Hematopoietic multipotent progenitor cell treated with erythropoietin and hydrocortisone succinate and interleukin-3 and kit ligand, for 6 days (in vitro differentiated cells): ENCODE measurements around the gene ACE.
"Not testable (repeated sequence)": the region's sequence is repeated elsewhere in the genome, so short reads cannot be mapped to it uniquely, and the experiment has no call there.

Experiments used
- DNase-seq: peaks from one replicate; pipeline ENCODE4 v3.0.0-alpha.2; 2015

Gene ACE

DNA sequence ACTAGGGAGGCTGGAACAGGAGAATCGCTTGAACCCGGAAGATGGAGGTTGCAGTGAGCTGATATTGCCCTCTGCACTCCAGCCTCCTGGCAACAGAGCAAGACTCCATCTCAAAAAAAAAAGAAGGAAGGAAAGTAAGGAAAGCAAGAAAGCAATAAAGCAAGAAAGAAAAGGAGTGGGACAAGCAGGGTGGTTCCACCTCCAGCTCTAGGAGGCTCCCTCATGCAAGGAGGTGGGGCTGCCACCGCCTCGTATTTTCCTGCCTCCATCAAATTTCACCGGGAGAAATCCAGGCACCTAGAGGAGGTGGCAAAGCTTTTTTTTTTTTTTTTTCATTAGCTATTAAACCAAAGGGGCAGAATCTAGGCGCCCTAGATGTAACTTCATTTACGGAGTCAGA lies 31.8 kb upstream of the ACE start:
- no peak for DNase-seq

DNA sequence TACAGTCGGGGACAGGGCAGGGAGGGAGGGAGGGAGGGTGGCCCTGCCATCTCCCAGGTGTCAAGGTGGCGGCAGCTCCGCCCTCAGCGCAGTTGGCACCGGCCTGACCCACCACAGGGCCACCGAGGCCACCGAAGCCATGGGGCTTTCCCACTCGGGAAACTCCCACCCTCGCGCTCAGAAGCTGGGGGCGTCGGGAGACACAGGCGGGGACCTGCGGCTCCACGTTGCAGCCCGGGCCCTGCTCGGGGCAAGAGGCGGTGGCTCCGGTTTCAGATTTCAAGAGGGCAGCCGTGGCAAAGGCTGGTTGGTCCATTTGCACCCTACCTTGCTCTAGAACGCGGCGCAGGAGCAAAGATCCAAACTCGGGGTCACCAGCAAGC lies 31.3 kb upstream of the ACE start:
- DNase-seq: no peak

DNA sequence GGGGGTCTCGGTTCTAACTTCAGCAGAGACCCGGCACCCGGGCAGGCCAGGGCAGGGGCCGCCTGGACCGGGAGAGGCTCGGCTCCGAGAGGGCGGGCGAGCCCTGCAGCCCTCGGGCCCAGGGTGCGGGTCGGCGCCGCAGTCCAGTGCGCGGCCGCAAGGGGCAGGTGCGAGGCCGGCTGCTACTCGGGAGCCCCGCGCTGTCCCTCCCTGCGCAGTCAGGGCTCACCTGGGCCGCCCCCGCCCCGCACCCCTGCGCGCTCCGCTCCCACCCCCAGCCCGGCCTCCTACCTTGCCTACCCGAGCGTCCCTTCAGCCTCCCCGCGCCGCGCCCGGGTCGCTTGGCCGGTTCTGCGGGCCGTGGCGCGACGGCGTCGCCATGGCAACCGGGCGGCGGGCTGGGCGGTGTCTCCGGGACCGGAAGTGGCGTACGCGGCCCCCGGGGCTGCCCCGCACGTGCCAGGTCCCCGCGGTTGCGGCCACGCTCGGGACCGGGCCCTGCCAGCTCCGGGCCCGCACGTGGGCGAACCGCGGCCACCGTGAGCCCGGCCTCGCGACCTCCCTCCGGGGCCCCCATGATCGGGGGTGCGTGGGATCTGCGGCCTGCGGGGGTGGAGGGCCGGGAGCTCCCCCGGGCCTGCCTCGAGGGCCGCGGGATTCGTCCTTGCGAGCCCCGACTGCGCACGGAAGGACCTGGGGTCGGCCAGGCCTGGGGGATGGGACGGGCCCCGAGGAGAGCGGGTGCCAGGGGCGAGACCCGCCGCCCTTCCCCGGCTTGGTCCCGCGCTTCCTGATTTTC lies 30.7 kb upstream of the ACE start, which contains the start of gene CYB561:
Gene CYB561 (minus strand): TSS at position 353 of the 799 bp plus-strand sequence. CDS start 8,759 bp downstream, outside the sequence.
- peak; percentile 75 for DNase-seq

DNA sequence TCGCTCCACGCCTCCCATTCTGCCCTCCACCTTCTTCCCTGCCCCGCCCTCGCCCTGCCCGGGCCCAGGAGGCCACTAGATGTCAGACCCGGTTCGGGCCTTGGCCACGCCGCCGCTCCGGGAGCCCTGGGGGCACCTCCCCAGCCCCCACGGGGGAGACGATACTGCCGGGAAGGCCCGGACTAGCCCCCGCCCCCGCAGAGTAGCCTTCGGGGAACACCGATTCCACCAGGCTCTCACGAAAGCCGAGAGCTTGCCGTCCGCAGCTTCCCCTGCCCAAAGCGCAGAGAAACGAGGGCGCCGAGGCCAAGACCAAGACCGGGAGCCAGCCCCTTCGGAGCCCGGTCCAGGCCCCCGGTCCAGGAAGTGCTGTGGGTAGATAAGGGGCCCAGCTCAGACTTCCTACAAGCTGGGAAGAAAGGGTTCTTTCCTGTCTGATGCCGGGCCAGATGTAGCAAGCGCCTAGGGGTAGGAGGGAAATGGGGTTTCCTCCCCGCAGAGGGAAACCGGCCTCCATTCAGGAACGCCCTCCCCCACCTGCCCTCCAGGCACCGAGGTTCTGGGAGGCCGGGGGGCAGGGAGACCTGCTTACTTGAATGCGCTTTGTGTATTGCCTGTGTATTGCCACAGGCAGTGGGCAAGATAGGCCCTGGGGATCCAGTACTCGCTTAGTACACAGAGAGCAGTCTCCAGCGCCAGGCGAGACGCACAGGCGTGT lies 29.9 kb upstream of the ACE start:
- peak; percentile 83 for DNase-seq

DNA sequence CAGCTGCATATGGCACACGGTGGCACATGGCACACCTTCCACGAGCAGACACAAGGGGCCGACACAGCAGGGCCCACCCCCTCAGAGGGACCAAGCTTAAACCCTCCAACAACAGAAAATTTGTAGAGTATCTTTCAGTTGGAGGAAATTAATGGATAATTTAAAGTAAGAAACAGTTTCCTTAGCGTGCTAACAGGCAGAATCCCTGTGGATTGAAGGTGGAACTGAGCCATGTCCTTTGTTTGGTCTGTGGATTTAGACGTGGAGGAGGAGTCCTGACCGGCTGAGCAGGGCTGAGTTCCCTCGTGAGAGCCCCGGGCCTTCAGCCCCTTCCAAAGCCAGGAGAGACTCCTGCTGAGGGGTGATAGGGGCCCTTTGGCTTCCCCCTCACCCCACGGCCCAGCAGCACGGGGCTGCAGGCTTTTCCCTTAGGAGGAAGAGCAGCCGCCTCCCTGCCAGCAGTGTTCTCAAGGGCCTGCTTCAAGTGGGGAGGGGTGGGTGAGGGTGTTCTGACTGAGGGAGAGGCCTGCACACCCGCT lies 29.3 kb upstream of the ACE start:
- DNase-seq: no peak

DNA sequence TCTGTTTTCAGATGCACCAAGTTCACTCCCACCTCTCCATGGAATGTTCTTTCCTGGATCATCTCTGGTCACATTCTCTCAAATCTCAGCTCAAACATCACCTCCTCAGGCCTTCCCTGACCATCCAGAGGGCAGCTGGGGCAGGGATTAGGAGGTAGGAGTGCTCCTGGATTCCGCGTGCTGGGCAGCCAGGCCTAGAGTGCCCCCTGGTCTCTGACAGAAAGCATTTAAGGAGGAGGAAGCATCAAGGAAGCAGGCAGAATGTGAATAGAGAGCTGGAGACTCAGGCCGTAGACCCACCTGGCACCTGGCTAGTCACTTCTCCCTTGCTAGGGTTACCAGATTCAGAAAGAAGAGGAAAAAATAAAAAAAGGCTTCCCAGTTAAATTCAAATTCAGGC lies 28.2 kb upstream of the ACE start:
- DNase-seq: no peak

DNA sequence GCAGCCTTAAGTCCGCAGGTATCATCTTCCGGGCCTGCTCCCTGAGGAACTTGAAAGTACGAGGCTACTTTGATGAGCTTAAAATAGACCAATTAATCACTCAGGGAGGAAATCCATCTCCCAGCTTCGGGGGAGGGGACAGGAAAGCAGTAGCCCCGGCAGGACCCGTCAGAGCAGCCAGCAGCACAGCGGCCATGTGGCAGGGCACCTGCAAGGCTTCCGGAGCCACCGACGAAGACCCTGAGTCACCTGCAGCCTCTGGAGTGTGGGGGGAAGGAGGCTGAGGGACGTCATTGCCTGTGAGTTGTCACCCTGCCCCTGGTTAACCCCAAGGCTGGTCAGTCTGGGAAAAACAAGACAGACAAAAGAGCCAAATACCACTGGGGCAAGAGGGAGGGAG lies 26.3 kb upstream of the ACE start:
- DNase-seq: no peak

DNA sequence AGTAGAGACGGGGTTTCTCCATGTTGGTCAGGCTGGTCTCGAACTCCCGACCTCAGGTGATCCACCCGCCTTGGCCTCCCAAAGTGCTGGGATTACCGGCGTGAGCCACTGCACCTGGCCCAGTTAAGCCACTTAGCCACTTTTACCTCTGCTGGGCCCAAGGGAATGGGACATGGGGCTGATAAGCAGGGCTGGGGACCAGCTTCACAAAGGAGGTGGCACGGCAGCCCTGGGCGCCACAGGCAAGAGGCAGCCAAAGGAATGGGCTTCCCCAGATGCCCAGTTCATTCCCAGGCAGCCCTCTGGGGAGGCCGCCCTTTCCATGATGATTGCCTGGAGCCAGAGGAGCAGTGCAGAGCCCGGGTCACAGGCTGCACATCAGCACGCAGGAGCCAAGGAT lies 25.7 kb upstream of the ACE start:
- no peak for DNase-seq

DNA sequence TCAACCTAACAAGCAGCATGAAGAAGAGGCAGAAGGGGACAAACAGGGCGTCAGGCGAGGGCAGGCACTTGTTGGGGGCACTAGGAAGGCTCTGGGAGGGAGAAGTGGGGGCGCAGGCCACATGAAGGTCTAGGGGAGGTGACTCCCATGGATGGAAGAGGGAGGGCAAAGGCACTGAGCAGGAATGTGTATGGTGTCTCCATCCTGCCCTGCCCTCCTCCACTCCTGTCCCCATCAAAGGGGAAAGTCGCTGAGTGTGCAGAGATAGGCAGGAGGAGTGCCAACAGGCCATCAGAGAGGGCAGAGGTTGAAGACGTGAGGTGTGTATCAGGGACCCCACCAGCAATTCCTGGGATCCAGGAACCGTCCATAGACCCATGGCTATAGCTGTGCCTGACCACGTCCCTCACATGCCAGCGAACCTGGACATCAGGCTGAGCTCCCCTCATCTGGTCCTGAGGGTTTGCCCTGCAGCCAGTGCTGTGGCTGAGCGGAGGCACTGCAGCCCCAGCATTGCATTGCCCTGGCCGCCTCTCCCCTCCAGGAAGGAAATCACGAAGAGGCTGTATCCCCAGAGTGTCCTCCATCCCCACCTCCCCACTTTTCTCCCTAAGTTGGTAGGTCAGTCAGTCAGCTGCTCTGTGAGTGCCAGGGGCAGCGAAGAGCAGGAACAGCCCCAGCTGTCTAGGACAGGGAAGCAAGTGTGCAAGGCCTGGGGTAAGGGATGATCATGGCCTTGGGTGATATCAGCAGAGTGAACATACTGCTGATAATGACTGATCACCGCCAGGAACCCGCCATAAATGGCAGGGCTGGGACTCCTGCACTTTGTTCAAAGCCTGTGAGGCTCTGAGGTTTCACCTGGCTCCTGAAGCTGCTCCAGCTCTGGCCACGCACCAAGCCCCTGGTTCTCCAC lies 24.6 kb upstream of the ACE start:
- DNase-seq: no peak

DNA sequence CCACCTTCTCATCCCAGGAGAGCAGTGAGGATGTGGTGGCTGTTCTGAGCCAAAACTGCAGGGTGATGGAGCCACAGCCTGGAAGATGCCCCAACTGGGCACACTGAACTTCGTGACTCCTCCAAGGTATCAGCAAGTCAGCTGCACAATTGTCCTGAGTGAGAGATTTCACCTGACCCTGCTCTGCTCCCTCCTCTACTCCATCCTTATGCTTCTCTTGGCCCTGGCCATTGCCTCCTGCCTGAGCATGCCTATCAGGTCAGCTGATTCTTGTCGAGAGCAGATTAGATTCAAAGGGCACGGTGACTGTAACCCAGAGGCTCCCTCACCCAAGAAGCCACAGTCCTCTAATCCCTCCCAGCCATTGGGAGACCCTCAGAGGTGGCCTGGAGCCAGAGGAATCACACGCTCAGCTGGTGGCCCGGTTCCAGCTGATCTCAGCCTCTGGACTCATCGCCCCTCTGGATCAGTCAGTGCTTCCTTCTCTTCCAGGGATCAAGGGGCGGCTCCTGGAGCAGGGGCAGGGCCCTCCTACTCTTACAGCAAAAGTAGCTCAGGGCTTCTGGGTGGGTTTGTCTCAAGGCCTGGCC lies 23.8 kb upstream of the ACE start:
- DNase-seq: no peak

DNA sequence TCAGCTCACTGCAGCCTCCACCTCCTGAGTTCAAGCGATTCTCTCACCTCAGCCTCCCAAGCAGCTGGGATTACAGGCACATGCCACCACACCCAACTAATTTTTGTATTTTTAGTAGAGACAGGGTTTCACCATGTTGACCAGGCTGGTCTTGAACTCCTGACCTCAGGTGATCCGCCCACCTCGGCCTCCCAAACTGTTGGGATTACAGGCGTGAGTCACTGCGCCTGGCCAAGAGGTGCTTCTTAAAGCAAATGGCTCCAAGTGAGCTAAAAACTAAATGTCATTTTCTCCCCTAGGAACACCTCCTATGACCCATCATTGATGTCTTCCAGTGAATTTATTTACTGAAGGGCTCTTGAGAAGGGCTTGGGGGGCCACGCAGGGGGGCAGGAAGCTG lies 22.5 kb upstream of the ACE start:
- DNase-seq: not testable (repeated sequence)

DNA sequence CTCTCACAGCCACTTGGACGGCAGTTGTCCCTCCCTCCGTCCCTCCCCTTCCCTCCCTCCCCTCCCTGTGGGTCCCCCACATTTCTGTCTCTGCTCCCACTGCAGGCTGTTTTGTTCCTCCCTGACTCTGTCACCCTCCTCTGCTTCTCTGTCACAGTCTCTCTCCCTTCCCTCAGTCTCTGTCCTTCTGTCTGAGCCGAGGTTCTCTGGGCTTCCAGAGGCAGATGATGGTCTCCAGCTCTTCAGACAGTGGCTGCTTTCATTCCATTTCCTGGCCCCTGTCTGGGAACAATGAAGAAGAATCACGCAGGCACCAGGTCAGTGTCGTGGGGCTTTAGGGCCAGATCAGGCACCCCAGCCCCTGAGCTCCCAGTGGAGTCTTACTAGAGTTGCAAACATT lies 21.9 kb upstream of the ACE start:
- no peak for DNase-seq

DNA sequence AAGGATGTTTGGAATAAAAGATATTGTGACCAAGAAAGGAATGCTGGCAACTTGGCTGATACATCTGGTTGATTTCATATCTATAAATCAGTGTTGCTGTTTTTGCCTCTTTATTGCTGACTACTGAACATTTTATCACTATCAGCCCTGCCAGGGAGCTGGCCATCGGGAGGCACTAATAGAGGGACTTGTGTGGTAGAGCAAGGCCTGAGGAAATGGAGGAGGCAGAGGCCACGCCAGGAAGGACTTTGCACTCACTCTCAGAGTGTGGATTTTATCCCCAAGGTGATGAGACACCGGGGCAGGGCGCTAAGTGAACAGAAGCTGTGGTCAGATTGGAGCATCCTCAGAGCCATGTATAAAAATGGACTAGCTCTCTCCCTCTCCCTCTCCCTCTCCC lies 21.4 kb upstream of the ACE start:
- no peak for DNase-seq

DNA sequence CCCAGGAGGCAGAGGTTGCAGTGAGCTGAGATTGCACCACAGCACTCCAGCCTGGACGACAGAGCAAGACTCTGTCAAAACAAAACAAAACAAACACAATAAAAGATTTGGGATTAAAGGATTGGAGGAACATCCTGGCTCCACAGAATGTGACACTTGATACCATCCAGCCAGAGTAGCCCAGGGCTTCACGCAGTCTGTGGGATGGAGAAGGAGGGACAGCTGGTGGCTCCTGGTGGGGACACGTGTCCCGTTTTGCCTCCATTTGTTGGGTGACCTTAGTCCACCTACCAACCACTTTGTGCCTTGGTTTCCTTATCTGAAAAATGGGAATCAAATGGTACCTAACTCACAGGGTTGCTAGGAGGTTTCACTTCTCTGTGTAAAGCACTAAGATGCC lies 18.4 kb upstream of the ACE start:
- no peak for DNase-seq

DNA sequence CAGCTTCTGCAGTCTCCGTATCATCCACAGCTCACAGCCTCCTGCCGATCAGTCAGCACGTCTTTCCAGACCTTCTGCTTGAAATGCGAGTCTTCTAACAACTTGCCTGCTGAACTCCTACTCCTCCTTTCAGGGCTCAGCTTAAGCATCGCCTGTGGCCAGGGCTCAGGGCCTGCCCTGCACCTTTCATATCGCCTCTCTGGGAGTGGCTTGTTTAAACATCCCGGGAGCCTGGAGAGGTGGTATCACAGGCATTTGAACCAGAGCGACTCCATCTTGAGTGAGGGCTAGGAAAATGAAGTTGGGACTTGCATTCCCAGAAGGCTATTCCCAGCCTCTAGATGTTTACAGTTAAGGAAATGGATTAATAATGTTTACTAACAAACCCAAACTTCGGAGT lies 16.8 kb upstream of the ACE start:
- DNase-seq: no peak

DNA sequence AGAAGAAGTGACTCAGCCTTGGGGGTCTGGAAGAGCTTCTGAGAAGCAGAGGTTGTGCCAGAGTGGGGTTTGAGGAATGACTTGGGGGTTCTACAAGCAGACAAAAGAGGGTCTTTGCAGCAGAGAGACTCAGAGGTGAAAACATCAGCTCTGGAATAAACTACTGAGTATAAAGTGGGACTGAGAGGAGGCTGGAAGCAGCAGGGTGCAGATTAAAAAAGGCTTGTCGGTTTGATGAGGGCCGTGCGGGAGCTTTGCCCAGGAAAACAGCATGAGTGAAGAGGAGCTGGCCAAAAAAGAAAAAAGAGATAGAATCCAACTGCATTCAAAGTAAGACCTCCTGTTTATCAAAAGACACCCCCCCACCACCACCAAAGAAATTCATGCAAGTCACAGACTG lies 13.1 kb upstream of the ACE start:
- no peak for DNase-seq

DNA sequence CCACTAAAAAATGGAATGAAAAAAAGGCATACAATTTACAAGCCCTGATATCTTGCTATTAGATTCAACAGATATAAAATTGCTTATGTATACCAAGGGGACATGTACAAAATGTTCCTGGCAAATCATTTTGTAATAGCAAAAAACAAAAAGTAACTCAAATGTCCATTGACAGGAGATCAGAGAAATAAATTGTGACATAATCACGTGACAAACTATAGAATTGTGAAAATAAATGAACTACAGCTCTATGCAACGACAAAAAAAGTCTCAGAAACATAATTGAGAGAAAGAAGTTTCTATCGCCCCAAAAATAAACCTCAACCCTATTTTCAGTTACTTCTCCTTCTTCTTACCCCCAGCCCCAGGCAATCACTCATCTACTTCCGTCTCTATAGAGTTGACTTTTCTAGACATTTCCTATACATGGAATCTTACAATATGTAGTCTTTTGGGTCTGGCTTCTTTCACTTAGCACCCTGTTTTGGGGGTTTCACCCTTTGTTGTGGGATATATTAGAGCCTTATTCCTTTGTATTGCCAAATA lies 12.1 kb upstream of the ACE start:
- no peak for DNase-seq

DNA sequence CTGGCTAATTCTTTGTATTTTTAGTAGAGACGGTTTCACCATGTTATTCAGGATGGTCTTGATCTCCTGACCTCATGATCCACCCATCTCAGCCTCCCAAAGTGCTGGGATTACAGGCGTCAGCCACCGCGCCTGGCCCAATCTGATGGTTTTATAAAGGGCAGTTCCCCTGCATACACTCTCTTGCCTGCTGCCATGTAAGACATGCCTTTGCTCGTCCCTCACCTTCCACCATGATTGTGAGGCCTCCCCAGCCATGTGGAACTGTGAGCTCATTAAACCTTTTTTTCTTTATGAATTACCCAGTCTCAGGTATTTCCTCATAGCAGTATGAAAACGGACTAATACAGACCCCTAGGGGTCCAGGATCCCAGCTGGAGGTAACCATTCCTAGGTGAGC lies 8.8 kb upstream of the ACE start:
- not testable (repeated sequence) for DNase-seq

DNA sequence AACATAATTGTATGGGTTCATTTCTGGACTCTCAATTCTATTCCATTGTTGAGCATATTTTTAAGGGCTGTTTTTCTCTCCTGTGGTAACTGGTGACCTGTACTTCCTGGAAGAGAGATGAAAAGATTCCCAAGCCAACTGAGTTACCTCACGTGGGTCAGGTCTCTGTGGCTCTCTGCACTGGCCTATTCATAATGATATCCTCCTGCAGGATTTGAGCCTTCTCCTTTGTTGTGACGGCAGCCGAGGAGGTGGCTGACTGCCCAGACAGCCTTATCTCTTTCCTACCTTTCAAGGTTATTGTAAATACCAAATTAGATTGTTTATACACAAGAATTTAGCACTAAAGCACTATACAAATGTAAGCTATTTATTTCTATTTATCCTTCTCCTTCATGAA lies 2.7 kb upstream of the ACE start:
- DNase-seq: no peak

DNA sequence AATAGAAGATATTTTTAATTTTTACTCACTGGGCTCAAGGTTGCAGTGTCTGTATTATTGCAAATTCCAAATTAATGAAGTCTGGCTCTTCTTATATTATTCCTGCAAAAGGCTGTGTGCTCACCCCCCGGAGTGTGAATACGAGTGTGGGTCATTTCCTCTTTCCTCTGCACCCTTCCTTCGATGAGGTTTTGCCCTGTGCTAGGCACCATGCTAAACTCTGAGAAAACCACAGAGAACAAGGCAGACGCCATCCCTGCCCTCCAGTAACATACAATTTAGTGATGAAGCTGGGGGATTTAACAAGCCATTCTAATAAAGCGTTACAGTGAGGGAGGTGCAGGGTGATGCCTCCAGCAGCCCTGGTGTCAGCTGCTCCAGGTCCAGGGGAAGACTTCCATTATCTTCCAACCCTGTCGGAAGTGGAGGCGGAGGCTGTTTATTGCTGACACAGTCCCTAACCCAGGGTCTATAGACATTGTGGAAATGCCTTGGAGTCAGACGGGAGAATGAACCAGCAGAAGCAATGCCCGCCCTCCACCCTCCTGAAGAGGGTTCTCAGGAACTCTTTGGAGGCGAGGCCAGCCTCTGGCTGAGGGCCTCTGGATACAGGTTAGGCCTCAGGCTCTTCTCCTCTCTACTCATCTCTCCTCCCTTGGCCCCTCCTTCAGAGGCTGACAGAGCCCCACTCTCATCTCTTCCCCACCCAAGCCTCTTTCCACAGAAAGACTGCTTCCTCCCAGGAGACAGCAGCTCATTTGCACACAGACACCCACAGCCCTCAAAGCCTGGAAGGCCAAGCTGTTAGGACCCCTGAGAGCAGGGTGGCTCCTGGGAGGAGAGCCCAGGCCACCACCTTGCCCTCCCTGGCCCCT lies 2.0 kb upstream of the ACE start:
- DNase-seq: no peak
